VCaP (cell line): ENCODE data around the gene CADM2.

Experiments
- H3K27ac ChIP-seq: fragments of 450-650 bp; 2 replicates; pipeline ENCODE4 v1.5.1; 2017
- CTCF ChIP-seq: fragments of 450-650 bp; conservative IDR thresholded peaks from 2 replicates; pipeline ENCODE4 v1.5.1; 2017; ENCODE audit warnings: mild to moderate bottlenecking, moderate library complexity

CADM2 gene

GRCh38 chr3:85244091-85244490 lies 285.3 kb downstream of the CADM2 start:
- TF ChIP-seq CTCF = no peak
- no peak overlapping the region for H3K27ac ChIP-seq

- no peak for TF ChIP-seq CTCF
- no peak overlapping the region for H3K27ac ChIP-seq
These were observed 285.7 kb downstream of the CADM2 start for GRCh38 chr3:85244519-85244918.

GRCh38 chr3:85251766-85252165 lies 293.0 kb downstream of the CADM2 start:
- H3K27ac ChIP-seq = no peak overlapping the region
- no peak for TF ChIP-seq CTCF

GRCh38 chr3:85252686-85253085 lies 293.9 kb downstream of the CADM2 start:
- no peak overlapping the region for H3K27ac ChIP-seq
- TF ChIP-seq CTCF = no peak

- H3K27ac ChIP-seq = no peak overlapping the region
- TF ChIP-seq CTCF = no peak
These were observed 295.9 kb downstream of the CADM2 start for GRCh38 chr3:85254738-85255137.

GRCh38 chr3:85255949-85256348 lies 297.2 kb downstream of the CADM2 start:
- H3K27ac ChIP-seq = no peak overlapping the region
- TF ChIP-seq CTCF = no peak

GRCh38 chr3:85258326-85258725 lies 299.5 kb downstream of the CADM2 start:
- H3K27ac ChIP-seq = no peak overlapping the region
- no peak for TF ChIP-seq CTCF

GRCh38 chr3:85258819-85259218 lies 300.0 kb downstream of the CADM2 start:
- no peak for TF ChIP-seq CTCF
- H3K27ac ChIP-seq = no peak overlapping the region
